22Rv1 (cell line): ENCODE measurements around the gene C12orf42.

Source experiments
- ZFX ChIP-seq: fragments of 450-650 bp; IDR thresholded peaks from 2 replicates; pipeline ENCODE4 v1.6.1; 2017; ENCODE audit warnings: antibody characterized with exemption, borderline replicate concordance
- TF ChIP-seq, protein P1 (sequence below): fragments of 450-650 bp; IDR thresholded peaks from 2 replicates; pipeline ENCODE4 v1.5.1; 2017; ENCODE audit warnings: mild to moderate bottlenecking

DNA sequence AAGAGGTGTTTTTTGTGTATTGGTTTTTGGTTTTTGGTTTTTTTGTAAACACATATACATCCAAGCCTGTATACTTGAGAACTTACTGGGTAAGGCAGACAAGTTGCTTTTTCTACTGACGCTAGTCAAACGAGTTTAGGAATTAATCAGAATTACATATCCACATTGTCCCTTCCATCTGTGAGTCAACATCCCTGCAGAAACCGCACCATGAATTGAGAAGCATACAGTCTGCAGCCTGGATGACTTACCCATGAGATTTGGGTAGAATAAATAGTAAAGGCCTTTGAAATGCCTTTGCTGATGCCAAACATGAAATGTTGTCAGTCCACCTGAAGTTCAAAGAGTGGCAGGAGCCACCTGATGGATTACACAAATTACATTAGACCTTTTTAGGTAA lies 21.4 kb upstream of the C12orf42 start:
- TF ChIP-seq, protein P1, sequence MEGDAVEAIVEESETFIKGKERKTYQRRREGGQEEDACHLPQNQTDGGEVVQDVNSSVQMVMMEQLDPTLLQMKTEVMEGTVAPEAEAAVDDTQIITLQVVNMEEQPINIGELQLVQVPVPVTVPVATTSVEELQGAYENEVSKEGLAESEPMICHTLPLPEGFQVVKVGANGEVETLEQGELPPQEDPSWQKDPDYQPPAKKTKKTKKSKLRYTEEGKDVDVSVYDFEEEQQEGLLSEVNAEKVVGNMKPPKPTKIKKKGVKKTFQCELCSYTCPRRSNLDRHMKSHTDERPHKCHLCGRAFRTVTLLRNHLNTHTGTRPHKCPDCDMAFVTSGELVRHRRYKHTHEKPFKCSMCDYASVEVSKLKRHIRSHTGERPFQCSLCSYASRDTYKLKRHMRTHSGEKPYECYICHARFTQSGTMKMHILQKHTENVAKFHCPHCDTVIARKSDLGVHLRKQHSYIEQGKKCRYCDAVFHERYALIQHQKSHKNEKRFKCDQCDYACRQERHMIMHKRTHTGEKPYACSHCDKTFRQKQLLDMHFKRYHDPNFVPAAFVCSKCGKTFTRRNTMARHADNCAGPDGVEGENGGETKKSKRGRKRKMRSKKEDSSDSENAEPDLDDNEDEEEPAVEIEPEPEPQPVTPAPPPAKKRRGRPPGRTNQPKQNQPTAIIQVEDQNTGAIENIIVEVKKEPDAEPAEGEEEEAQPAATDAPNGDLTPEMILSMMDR, result no peak
- no peak for TF ChIP-seq ZFX
